ENCODE measurements around the gene MST1R.
"Not testable (repeated sequence)": the region's sequence is repeated elsewhere in the genome, so short reads cannot be mapped to it uniquely, and the experiment has no call there.

MST1R gene

GRCh38 chr3:49903451-49904424, at the start of gene MST1R:
Gene MST1R, minus strand, starts transcription at chr3:49903873. Its CDS starts 264 bp downstream, at chr3:49903609.
- DNase-seq (ENCODE audit: low spot score): peak; percentile 91

- no peak for DNase-seq (ENCODE audit: low spot score)
Observed at GRCh38 chr3:49952924-49953323, 49.3 kb upstream of the MST1R start.

- peak; percentile 53 for DNase-seq (ENCODE audit: low spot score)
Observed at GRCh38 chr3:49942651-49943050, 39.0 kb upstream of the MST1R start.

GRCh38 chr3:49940667-49941249, 37.1 kb upstream of the MST1R start:
- DNase-seq (ENCODE audit: low spot score): peak; percentile 3

- DNase-seq (ENCODE audit: low spot score): peak; percentile 99
Observed at GRCh38 chr3:49939858-49940666, 36.4 kb upstream of the MST1R start, which contains the start of gene RBM6. Gene RBM6, plus strand, starts transcription at chr3:49940150. Its CDS starts 22,492 bp downstream, at chr3:49962642.

- no peak for DNase-seq (ENCODE audit: low spot score)
Observed at GRCh38 chr3:49937090-49937489, 33.4 kb upstream of the MST1R start.

- DNase-seq (ENCODE audit: low spot score): not testable (repeated sequence)
Observed at GRCh38 chr3:49932281-49932680, 28.6 kb upstream of the MST1R start.

- DNase-seq (ENCODE audit: low spot score): peak; percentile 42
Observed at GRCh38 chr3:49930922-49931321, 27.2 kb upstream of the MST1R start.

- no peak for DNase-seq (ENCODE audit: low spot score)
Observed at GRCh38 chr3:49930168-49930690, 26.6 kb upstream of the MST1R start.

- DNase-seq (ENCODE audit: low spot score): peak; percentile 91
Observed at GRCh38 chr3:49929291-49930167, 25.9 kb upstream of the MST1R start, which contains the start of gene MON1A. Gene MON1A, minus strand, starts transcription at chr3:49929811. Its CDS starts 16,465 bp downstream, at chr3:49913346.

GRCh38 chr3:49928481-49929017, 24.9 kb upstream of the MST1R start:
- peak; percentile 32 for DNase-seq (ENCODE audit: low spot score)

- no peak for DNase-seq (ENCODE audit: low spot score)
Observed at GRCh38 chr3:49927798-49928197, 24.1 kb upstream of the MST1R start.

GRCh38 chr3:49926117-49926728, 22.6 kb upstream of the MST1R start:
- DNase-seq (ENCODE audit: low spot score): no peak

GRCh38 chr3:49925485-49925884, 21.8 kb upstream of the MST1R start:
- no peak for DNase-seq (ENCODE audit: low spot score)

- DNase-seq (ENCODE audit: low spot score): peak; percentile 69
Observed at GRCh38 chr3:49924683-49925082, 21.0 kb upstream of the MST1R start.

- not testable (repeated sequence) for DNase-seq (ENCODE audit: low spot score)
Observed at GRCh38 chr3:49917806-49918590, 14.3 kb upstream of the MST1R start.

GRCh38 chr3:49916686-49917085, 13.0 kb upstream of the MST1R start:
- no peak for DNase-seq (ENCODE audit: low spot score)

- DNase-seq (ENCODE audit: low spot score): no peak
Observed at GRCh38 chr3:49914906-49915305, 11.2 kb upstream of the MST1R start.

GRCh38 chr3:49912881-49913281, 9.2 kb upstream of the MST1R start:
- no peak for DNase-seq (ENCODE audit: low spot score)

Measured in kidney tubule cell (primary cell).